Fibroblast of peridontal ligament (primary cell): ENCODE measurements around the gene FUNDC2.

Experiments used
- DNase-seq: peaks from one replicate; pipeline ENCODE4 v3.0.0-alpha.2; 2010; ENCODE audit errors: extremely low read depth

FUNDC2 gene

GRCh38 chrX:155069414-155069813 lies 42.8 kb downstream of the FUNDC2 start:
- DNase-seq, result no peak

- DNase-seq, result no peak
Measured at GRCh38 chrX:155070038-155070437, 43.4 kb downstream of the FUNDC2 start.

- no peak for DNase-seq
Measured at GRCh38 chrX:155070663-155070974, 44.0 kb downstream of the FUNDC2 start.

GRCh38 chrX:155070975-155071693 lies 44.5 kb downstream of the FUNDC2 start, which contains the start of the genes BRCC3, CMC4 and MTCP1:
Gene BRCC3, plus strand, starts transcription at chrX:155071508. Its CDS starts 20 bp downstream, at chrX:155071528.
Gene CMC4, minus strand, starts transcription at chrX:155071136. Its CDS starts 7,113 bp downstream, at chrX:155064023.
Gene MTCP1, minus strand, starts transcription at chrX:155071136. Its CDS starts 5,126 bp downstream, at chrX:155066010.
- peak; percentile 65 for DNase-seq

GRCh38 chrX:155071694-155072280 lies 45.1 kb downstream of the FUNDC2 start:
- DNase-seq, result no peak

GRCh38 chrX:155086202-155086840 lies 59.7 kb downstream of the FUNDC2 start:
- DNase-seq, result peak; percentile 33

- no peak for DNase-seq
Measured at GRCh38 chrX:155086961-155087735, 60.5 kb downstream of the FUNDC2 start.

GRCh38 chrX:155094468-155095061 lies 67.9 kb downstream of the FUNDC2 start:
- peak; percentile 41 for DNase-seq

GRCh38 chrX:155105919-155106318 lies 79.3 kb downstream of the FUNDC2 start:
- no peak for DNase-seq

GRCh38 chrX:155108427-155108826 lies 81.8 kb downstream of the FUNDC2 start:
- no peak for DNase-seq
